Measurements from ENCODE around the gene HADHB.

DNA sequence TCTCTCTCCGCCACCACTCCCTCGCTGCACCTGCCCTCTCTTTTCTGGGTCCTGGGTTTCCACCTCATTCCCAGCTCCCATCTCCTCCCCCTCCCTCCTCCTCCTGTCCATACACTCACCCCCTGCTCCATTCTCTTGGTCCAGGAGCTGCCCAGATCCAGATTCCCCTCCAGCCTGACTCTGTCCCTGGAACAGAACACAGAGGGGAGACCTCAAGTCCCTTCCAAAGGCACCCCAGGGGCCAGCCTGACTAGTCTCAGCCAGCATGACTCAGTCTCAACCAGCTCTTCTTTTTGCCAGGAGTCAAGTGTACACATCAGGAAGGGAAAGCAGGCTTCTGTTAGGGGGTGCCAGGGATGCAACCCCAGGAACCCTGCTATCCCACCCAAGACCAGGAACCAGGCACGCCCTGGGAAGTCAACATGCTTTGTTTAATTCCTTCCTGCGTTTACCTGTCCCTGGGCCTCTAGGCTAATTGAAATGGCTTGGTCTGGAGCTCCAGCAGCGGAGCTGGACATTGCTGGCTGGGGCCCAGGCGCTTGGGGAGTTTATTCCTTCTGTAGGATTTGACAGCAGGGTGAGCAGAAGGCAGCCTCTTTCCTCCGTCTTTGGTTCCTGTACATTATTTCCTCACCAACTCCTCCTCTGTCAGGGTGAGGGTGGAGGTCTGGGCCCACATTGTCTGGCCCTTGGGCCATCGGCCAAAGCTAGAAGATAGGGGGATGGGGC is 72.8 kb downstream of the HADHB start:
- no peak for TF ChIP-seq CTCF (conservative IDR thresholded peaks at IDR 0.05)
- TF ChIP-seq EZH2 (IDR thresholded peaks at IDR 0.05; ENCODE audit: low read depth), result no peak
